ENCODE data around the gene EVX2.
A peak's percentile ranks its signal among the peaks of the same experiment; 100 is the strongest.

The EVX2 gene

DNA sequence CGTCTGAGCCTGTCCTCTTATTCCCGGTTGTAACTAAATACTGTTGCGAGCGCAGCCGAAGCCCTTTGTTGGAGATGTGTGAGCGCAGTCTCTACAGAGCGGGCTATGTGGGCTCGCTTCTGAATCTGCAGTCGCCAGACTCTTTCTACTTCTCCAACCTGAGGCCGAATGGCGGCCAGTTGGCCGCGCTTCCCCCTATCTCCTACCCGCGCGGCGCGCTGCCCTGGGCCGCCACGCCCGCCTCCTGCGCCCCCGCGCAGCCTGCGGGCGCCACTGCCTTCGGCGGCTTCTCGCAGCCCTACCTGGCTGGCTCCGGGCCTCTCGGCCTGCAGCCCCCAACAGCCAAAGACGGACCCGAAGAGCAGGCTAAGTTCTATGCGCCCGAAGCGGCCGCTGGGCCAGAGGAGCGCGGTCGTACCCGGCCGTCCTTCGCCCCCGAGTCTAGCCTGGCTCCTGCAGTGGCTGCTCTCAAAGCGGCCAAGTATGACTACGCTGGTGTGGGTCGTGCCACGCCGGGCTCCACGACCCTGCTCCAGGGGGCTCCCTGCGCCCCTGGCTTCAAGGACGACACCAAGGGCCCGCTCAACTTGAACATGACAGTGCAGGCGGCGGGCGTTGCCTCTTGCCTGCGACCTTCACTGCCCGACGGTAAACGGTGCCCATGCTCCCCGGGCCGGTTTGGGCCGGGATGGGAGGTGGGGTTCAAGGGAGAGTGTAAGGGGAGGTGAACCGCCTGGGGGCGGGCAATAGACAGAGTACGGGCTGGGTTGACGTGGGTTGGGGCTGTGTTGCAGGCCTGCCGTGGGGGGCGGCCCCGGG is 16.2 kb upstream of the EVX2 start, which contains the start of gene HOXD12:
HOXD12 (plus strand) TSS at position 68 of the 819 bp plus-strand sequence; CDS start at position 75, 7 bp downstream.
- Histone ChIP-seq H2AFZ (ENCODE audit: low read depth, low read length) (no peak within 1 kb of the TSS), H3K36me3 (ENCODE audit: insufficient read depth, low read length) (no peaks in the 10 kb centered on the region), H3K27me3 (ENCODE audit: insufficient read depth, low read length) (peaks cover 100% of the 10 kb centered on the region), H3K4me3 (ENCODE audit: low read length) (no peak within 1 kb of the TSS), H3K9me3 (ENCODE audit: low read length) (no peaks in the 10 kb centered on the region), H3K4me1 (ENCODE audit: insufficient read depth, low read length) (peaks cover 3% of the 10 kb centered on the region)

DNA sequence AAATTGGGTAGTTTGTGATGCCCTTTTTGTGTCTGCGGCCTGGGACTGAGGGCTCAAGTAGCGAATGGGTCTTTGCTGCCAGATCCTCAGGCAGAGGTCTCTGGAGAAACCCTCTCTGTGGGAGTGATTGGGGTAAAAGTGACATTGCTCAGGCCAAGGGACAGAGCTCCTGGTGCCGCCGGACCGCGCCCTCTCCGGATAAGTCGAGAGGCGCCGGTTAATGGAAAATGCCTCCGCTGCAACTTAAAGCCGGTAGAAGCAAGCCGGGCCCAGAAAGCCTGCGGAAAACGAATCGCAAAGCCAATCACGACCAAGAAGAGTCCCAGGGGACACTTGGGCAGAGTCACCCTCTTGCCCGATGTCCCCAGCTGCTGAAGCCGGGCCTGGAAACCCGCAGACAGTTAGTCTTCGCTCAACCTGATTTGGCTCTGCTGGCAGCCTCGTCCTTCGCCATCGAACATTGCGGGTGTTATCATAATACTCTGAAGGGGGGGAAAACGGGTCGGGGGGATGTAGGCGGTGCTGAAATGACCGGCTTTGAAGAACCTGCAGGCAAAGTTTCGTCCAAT is 15.5 kb upstream of the EVX2 start:
- peaks cover 3% of the 10 kb centered on the region for H3K4me1 ChIP-seq (ENCODE audit: insufficient read depth, low read length)
- no peak overlapping the region for H2AFZ ChIP-seq (ENCODE audit: low read depth, low read length)
- H3K27me3 ChIP-seq (ENCODE audit: insufficient read depth, low read length), result peaks cover 100% of the 10 kb centered on the region
- H3K9me3 ChIP-seq (ENCODE audit: low read length), result no peaks in the 10 kb centered on the region
- H3K4me3 ChIP-seq (ENCODE audit: low read length), result no peak overlapping the region
- H3K36me3 ChIP-seq (ENCODE audit: insufficient read depth, low read length), result no peaks in the 10 kb centered on the region

DNA sequence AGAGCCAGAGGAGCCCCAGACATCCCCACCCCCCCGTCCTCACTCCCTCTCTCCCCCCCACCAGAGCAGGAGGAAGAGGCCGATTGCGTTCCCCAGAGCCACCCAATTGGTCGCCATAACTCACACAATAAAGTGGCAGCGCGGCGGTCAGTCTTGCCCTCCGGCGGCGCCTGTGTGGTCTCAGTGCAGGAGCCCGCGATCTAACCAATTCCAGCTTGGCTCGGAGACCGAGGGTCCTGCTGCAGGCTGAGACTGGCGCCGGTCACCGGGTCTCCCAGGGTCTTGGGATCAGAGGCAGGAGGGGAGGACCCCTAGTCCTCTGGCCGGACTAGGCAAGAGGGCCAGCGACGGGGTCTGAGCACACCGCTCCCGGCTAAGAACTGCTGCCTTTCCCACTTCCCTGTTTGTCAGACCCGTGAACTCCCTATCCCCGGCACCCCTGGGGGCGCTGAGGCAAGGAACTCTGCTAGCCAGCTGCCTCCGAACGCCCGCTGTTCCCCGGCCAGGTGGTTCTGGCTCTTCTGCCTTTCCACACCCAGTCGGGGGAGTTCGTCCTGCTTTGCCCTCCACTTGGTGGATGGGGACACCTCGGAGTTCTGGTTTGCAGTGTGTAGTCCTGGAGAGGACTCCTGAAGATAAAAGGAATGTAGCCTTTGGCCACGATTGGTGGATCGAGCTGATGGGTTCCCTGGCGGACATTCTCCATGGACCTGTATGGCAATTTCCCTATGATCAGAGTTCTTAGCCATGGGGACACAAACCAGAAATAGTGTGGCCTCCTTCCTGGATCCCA is 14.8 kb upstream of the EVX2 start:
- no peaks in the 10 kb centered on the region for H3K9me3 ChIP-seq (ENCODE audit: low read length)
- H3K36me3 ChIP-seq (ENCODE audit: insufficient read depth, low read length), result no peaks in the 10 kb centered on the region
- H3K27me3 ChIP-seq (ENCODE audit: insufficient read depth, low read length), result peaks cover 100% of the 10 kb centered on the region
- H2AFZ ChIP-seq (ENCODE audit: low read depth, low read length), result no peak overlapping the region
- H3K4me1 ChIP-seq (ENCODE audit: insufficient read depth, low read length), result peaks cover 3% of the 10 kb centered on the region
- no peak overlapping the region for H3K4me3 ChIP-seq (ENCODE audit: low read length)

DNA sequence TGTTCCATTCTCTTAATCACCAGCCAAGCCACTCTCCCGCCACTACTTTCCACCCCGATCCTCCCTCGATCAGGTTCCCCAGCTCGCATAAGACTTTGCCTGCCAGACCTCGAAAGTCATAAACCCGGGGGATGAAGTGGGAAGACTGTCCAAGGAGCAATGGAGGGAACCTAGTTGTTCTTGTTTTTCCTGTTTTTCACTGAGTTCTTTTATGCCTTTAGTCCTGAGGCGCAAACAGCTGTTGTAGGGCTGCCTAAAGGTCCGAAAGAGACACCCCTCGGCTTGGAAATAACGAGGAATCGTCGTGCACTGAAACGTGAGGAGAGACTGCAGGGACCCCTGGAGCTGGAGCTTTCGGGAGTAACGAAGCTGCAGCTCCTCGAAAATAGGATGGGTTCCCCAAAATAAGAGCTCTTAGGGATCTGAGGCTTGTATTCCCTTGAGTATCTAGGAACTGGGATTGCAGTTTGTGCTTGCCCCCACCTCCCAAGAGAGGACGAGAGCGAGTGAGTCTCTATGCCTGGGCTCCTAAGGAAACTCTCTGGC is 14.1 kb upstream of the EVX2 start:
- Histone ChIP-seq H3K4me1 (ENCODE audit: insufficient read depth, low read length) (peaks cover 3% of the 10 kb centered on the region), H3K9me3 (ENCODE audit: low read length) (no peaks in the 10 kb centered on the region), H2AFZ (ENCODE audit: low read depth, low read length) (no peak overlapping the region), H3K36me3 (ENCODE audit: insufficient read depth, low read length) (no peaks in the 10 kb centered on the region), H3K4me3 (ENCODE audit: low read length) (no peak overlapping the region), H3K27me3 (ENCODE audit: insufficient read depth, low read length) (peaks cover 99% of the 10 kb centered on the region)

DNA sequence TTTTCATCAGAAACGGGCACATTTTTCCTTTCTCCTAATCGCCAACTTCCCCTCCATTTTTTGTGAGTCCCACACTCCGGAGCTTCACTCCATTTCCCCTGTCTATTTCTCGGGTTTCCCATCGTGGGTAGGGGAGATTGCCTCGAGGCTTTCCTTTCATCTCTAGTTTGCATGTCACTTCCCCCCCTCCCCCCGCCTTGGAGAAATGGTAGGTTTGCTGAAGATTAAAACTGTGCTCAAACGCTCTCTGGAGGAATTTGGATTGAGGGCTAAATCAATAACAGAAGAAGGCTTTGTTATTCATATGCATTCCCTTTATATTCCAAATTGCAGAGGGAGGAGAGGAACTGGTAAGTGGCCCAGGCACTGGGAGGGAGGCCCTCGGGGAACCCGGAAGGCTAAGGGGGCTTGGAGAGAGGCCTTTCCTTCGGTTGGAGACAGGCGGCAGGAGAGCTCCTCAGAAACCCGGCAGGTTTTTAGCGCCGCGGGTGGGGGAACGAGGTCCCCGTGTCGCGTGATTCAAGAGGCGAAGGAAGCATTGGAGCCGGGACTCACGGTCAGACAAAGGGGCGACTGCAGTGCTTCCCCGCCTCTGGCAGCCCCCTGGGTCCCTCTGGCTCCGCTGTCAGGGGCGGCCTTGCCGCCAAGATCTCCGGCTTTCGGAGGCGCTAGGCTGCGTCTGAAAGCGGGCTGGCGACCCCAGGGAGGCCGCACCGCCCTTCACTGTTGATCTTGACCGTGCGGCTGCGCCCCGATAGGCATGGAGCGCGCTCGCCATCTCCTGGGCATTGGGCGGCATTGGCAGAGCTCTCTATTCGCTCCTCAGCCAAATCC is 13.4 kb upstream of the EVX2 start:
- H3K4me1 ChIP-seq (ENCODE audit: insufficient read depth, low read length), result peaks cover 3% of the 10 kb centered on the region
- peaks cover 97% of the 10 kb centered on the region for H3K27me3 ChIP-seq (ENCODE audit: insufficient read depth, low read length)
- H3K36me3 ChIP-seq (ENCODE audit: insufficient read depth, low read length), result no peaks in the 10 kb centered on the region
- peak overlapping the region; percentile 43 for H2AFZ ChIP-seq (ENCODE audit: low read depth, low read length)
- H3K4me3 ChIP-seq (ENCODE audit: low read length), result peak overlapping the region; percentile 32
- H3K9me3 ChIP-seq (ENCODE audit: low read length), result no peaks in the 10 kb centered on the region

DNA sequence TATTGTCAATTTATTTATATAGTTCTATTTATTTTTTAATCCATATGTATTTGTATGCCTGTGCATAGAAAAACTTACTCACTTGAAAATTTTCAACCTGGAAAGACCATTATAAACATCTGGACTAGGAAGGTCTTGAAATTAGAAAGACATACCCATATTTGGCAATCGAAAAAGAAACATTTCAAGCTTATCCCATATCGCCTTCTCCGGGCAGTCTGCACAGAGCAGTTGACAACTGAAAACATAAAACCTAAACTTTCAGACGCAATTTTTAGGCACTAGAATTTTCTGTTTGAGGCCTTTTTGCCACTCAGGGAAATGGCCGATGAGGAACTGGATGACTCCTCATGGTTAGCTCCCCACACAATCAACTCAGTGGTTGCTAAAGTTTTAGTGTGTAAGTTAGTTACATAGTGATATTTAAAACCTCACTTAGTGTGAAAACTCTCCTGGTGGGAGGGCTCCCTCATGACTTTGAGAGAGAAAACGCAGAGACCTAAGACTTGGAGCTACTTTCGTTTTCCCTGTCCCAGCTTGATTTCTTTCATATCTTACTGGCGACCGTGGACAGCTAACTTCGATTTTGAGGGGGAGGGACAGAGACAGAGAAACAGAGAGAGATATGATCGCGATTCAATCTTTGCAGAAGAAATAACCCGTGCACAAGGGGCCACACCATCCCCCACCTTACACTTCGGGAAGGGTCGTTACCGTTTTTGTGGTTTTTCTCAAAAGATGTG is 12.7 kb upstream of the EVX2 start:
- peaks cover 3% of the 10 kb centered on the region for H3K4me1 ChIP-seq (ENCODE audit: insufficient read depth, low read length)
- H3K27me3 ChIP-seq (ENCODE audit: insufficient read depth, low read length), result peaks cover 97% of the 10 kb centered on the region
- H3K4me3 ChIP-seq (ENCODE audit: low read length), result no peak overlapping the region
- no peaks in the 10 kb centered on the region for H3K36me3 ChIP-seq (ENCODE audit: insufficient read depth, low read length)
- no peak overlapping the region for H2AFZ ChIP-seq (ENCODE audit: low read depth, low read length)
- peaks cover under 1% of the 10 kb centered on the region for H3K9me3 ChIP-seq (ENCODE audit: low read length)

DNA sequence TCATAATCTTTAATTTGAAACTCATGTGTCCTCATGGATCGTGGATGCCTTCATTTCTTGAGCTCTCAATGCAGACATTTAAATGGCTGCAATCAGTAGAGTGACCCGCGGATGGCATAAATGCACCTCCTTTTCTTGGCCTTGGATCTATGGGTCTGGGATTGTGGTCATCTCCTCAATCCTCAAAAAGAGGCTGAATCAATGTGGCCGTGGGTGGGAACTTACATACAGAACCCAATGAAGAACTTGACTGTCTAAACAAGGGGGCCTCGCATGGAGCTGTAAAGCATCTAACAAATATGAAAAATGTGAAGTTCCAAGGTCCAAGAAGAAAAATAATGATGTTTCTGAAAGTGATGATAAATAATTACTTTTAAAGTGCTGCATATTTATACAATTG is 11.7 kb upstream of the EVX2 start:
- H3K27me3 ChIP-seq (ENCODE audit: insufficient read depth, low read length), result peaks cover 97% of the 10 kb centered on the region
- no peak overlapping the region for H2AFZ ChIP-seq (ENCODE audit: low read depth, low read length)
- peaks cover 3% of the 10 kb centered on the region for H3K4me1 ChIP-seq (ENCODE audit: insufficient read depth, low read length)
- no peaks in the 10 kb centered on the region for H3K36me3 ChIP-seq (ENCODE audit: insufficient read depth, low read length)
- peaks cover 2% of the 10 kb centered on the region for H3K9me3 ChIP-seq (ENCODE audit: low read length)
- no peak overlapping the region for H3K4me3 ChIP-seq (ENCODE audit: low read length)

DNA sequence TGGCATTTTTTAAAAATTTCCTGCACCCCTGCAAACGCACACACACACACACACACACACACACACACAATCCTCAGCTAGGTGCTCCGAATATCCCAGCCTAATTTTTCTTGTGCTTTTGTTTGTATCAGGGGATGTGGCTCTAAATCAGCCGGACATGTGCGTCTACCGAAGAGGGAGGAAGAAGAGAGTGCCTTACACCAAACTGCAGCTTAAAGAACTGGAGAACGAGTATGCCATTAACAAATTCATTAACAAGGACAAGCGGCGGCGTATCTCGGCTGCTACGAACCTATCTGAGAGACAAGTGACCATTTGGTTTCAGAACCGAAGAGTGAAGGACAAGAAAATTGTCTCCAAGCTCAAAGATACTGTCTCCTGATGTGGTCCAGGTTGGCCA is 10.6 kb upstream of the EVX2 start:
- Histone ChIP-seq H3K9me3 (ENCODE audit: low read length) (peaks cover 2% of the 10 kb centered on the region), H3K4me1 (ENCODE audit: insufficient read depth, low read length) (peaks cover 3% of the 10 kb centered on the region), H2AFZ (ENCODE audit: low read depth, low read length) (no peak overlapping the region), H3K36me3 (ENCODE audit: insufficient read depth, low read length) (no peaks in the 10 kb centered on the region), H3K27me3 (ENCODE audit: insufficient read depth, low read length) (peaks cover 97% of the 10 kb centered on the region), H3K4me3 (ENCODE audit: low read length) (no peak overlapping the region)

DNA sequence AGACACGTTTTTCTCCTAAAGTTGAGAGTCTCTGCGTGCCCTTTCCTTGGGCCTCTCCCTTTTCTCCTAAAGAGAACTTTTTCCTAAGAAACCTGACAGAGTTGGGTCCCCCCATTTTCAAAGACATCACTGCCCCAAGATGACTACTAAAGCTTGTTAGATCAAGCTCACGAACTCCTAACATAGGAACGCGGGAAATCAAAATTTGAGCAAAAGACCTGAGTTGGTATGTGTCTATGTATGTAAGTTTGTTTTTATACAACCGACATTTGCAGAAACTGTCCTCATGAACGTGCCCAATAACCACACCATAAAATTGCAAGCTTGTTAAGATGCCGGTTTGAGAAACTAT is 10.1 kb upstream of the EVX2 start:
- no peak overlapping the region for H3K4me3 ChIP-seq (ENCODE audit: low read length)
- H3K27me3 ChIP-seq (ENCODE audit: insufficient read depth, low read length), result peaks cover 97% of the 10 kb centered on the region
- H2AFZ ChIP-seq (ENCODE audit: low read depth, low read length), result no peak overlapping the region
- H3K36me3 ChIP-seq (ENCODE audit: insufficient read depth, low read length), result no peaks in the 10 kb centered on the region
- peaks cover 2% of the 10 kb centered on the region for H3K9me3 ChIP-seq (ENCODE audit: low read length)
- H3K4me1 ChIP-seq (ENCODE audit: insufficient read depth, low read length), result peaks cover 3% of the 10 kb centered on the region

DNA sequence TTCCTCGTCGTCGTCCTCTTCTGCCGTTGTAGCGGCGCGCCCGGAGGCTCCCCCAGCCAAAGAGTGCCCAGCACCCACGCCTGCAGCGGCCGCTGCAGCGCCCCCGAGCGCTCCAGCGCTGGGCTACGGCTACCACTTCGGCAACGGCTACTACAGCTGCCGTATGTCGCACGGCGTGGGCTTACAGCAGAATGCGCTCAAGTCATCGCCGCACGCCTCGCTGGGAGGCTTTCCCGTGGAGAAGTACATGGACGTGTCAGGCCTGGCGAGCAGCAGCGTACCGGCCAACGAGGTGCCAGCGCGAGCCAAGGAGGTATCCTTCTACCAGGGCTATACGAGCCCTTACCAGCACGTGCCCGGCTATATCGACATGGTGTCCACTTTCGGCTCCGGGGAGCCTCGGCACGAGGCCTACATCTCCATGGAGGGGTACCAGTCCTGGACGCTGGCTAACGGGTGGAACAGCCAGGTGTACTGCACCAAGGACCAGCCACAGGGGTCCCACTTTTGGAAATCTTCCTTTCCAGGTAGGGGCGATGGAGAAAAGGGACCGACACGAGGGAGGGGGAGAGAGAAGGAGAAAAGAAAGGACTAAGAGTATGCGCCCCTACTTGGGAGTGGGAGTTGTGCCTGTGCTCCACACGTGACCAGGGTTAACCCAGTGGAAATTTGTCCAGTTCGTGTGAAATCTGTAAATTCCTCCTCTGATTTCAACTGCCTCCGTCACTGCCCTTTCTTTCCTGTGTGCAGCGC is 9.6 kb upstream of the EVX2 start:
- Histone ChIP-seq H2AFZ (ENCODE audit: low read depth, low read length) (peak overlapping the region; percentile 55), H3K27me3 (ENCODE audit: insufficient read depth, low read length) (peaks cover 97% of the 10 kb centered on the region), H3K4me3 (ENCODE audit: low read length) (peak overlapping the region; percentile 22), H3K9me3 (ENCODE audit: low read length) (peaks cover 2% of the 10 kb centered on the region), H3K4me1 (ENCODE audit: insufficient read depth, low read length) (peaks cover 3% of the 10 kb centered on the region), H3K36me3 (ENCODE audit: insufficient read depth, low read length) (no peaks in the 10 kb centered on the region)

DNA sequence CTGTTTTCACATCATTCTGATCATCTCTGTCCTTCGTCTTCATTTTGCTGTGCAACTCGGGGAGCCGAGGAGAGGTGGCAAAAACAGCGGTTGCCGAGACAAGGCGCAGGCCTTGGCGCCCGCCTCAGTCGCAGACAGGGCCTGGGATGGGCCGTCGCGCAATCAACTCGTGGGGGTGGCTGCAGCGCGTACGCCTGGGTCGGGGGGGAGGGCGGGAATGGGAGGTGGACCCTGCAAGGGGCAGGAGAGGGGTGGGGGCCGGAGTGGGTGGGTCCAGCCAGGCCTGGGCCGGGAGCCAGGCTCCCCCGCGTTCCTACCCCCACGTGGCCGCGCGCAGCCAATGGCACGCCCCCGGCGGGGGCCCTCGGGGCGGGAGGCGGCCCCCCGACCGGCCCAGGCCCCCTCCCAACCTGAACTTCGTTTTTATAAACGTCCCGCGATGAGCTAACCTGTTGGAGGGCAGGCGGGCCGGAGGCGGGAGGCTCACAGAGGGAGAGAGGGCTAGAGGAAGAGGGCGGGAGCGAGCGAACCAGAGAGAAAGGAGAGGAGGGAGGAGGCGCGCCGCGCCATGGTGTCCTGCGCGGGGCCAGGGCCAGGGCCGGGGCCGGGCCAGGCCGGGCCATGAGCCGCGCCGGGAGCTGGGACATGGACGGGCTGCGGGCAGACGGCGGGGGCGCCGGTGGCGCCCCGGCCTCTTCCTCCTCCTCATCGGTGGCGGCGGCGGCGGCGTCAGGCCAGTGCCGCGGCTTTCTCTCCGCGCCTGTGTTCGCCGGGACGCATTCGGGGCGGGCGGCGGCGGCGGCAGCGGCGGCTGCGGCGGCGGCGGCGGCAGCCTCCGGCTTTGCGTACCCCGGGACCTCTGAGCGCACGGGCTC is 8.7 kb upstream of the EVX2 start, which contains the start of gene HOXD13:
HOXD13 (plus strand) TSS at position 452 of the 875 bp plus-strand sequence; CDS start at position 622, 170 bp downstream.
- Histone ChIP-seq H3K27me3 (ENCODE audit: insufficient read depth, low read length) (peaks cover 97% of the 10 kb centered on the region), H2AFZ (ENCODE audit: low read depth, low read length) (peak within 1 kb of the TSS; percentile 55), H3K36me3 (ENCODE audit: insufficient read depth, low read length) (no peaks in the 10 kb centered on the region), H3K4me1 (ENCODE audit: insufficient read depth, low read length) (peaks cover 3% of the 10 kb centered on the region), H3K4me3 (ENCODE audit: low read length) (peak within 1 kb of the TSS; percentile 22), H3K9me3 (ENCODE audit: low read length) (peaks cover 2% of the 10 kb centered on the region)

Data from neuron (in vitro differentiated cells).